Stimulated activated CD8-positive, alpha-beta memory T cell treated with anti-CD3 and anti-CD28 coated beads, Interleukin-12 subunit alpha, Interleukin-12 subunit beta, amount 100 ng/mL, for 4 hours (primary cell): Measurements from ENCODE around the gene CFL2.
"Not testable (repeated sequence)": the region's sequence is repeated elsewhere in the genome, so short reads cannot be mapped to it uniquely, and the experiment has no call there.

Experiments
- DNase-seq: peaks from one replicate; pipeline ENCODE4 v3.0.0-alpha.2; 2020; ENCODE audit warnings: low read depth

CFL2 gene

GRCh38 chr14:34714320-34715126 is at the start of gene CFL2:
CFL2 (minus strand) TSS chr14:34714593; CDS start chr14:34714540, 53 bp downstream.
- DNase-seq: peak; percentile 58

- no peak for DNase-seq
Observed at GRCh38 chr14:34755215-34755614, 40.8 kb upstream of the CFL2 start.

DNA sequence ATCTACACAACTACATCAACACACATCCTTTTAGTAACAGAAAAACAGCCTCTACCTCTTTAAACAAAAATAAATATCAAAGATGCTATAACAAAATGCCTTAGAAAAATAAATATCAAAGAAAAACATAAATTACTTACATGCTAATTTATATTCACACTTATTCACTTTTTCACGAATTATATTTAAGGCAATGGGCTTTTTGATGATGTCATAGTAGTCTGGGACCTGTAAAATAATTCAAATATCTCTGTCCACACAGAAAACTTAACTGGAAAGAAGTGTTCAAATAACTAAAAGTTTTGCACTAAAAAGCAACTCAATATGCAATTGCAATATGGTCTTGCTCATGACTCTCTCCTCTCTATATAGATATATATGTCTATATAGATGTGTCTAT is 40.3 kb upstream of the CFL2 start:
- DNase-seq: no peak

DNA sequence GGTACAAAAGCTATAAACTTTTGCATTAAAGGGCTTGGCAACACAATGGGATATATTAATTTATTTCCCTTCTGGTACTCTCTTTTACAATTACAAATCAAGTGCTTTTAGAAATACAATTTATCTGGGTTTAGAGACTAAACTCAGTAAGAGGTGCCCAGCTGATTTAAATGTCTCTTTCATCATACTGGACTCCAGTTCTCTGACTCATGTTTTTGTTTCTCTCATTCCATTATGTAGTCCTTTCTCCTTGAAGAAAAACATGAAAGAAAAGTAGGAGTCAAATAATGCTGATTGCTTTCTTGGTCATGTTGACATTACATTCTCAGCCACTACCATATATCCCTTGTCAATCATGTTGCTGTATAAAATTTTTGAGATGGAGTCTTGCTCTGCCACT is 36.3 kb upstream of the CFL2 start:
- no peak for DNase-seq

DNA sequence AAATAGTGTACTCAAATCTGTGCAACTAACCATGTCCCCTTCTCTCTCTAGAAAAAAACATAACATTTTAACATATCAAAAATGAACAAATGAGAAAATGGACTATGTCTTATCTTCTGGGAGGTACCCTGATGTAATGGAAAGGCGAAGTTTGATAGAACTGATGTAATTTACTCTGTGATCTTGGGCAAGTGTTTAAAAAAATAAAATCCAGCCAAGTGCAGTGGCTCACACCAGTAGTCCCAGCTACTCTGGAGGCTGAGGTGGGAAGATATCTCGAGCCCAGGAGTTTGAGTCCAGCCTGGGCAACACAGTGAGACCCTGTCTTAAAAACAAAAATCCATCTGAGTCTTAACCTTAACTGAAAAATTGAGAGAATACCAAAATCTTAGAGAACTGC is 35.8 kb upstream of the CFL2 start:
- DNase-seq: no peak

DNA sequence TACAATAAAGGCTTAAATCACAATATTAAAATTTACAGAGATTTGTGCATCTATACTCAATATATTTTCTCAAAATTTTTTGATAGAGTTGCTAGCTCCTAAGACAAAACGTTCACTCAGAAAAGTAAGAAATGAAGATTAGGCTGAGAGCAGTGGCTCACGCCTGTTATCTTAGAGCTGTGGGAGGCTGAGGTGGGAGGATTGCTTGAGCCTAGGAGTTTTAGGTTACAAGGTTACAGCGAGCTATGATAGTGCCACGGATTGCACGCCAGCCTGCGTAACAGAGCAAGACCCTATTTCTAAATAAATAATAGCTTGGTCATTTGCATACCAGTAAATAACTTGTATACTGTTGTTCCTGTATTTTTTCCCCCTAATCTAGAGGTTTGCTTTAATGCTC is 35.0 kb upstream of the CFL2 start:
- DNase-seq: no peak

- DNase-seq: no peak
Observed at GRCh38 chr14:34742270-34743115, 28.1 kb upstream of the CFL2 start.

DNA sequence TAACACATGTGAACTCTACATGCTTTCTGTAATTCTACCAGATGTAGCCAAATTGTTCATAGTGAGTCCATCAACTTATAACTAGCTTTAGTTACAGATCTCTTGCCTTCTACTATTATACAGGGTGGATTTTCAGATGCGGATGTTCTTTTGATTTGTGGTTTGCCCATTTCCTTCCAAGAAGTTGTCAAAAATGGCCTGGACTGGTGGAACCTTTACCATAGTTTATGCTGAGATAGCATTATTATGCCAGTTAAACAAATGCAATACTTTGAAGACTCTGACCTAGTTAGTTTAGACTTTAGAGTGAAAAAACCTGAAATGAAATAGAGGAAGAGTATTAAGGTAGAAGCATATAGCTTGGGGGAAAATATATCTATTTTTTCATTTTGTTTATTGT is 27.4 kb upstream of the CFL2 start:
- DNase-seq: no peak

- DNase-seq: not testable (repeated sequence)
Observed at GRCh38 chr14:34740139-34740538, 25.7 kb upstream of the CFL2 start.

- not testable (repeated sequence) for DNase-seq
Observed at GRCh38 chr14:34737079-34737478, 22.7 kb upstream of the CFL2 start.

GRCh38 chr14:34733245-34733644 is 18.9 kb upstream of the CFL2 start:
- no peak for DNase-seq

DNA sequence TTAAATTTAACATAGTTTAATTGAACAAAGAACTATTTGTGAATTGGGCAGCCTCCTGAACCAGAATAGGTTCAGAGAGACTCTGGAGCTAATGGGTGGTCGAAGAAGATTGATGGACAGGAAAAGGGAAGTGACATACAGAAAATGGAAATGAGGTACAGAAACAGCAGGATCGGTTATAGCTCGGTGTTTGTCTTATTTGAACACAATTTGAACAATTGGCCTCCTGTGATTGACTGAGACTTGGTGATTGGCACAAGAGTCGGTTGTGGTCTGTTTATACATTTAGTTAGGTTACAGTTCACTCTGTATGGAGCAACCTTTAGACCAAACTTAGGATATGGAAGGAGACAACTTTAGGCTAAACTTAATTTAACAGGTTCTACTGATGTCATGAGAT is 18.4 kb upstream of the CFL2 start:
- no peak for DNase-seq

DNA sequence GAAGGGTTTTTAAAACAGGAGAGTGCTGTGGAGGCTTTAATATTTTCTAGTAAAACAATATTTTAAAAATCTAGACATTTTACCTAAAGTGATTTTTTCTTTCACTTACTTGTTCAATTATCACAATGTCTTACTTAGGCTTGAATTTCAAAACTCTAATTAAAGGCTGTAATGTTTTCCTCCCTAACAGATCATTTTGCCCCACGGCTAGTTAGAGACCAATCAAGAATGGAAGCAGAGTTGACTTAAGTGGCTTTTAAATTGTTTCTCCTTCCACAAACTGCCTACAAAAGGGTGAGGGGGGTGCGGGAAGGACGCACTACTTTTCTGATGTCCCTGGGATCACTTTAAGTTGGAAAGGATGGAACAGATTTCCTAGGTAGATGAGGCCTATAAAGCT is 9.5 kb upstream of the CFL2 start:
- DNase-seq: no peak

DNA sequence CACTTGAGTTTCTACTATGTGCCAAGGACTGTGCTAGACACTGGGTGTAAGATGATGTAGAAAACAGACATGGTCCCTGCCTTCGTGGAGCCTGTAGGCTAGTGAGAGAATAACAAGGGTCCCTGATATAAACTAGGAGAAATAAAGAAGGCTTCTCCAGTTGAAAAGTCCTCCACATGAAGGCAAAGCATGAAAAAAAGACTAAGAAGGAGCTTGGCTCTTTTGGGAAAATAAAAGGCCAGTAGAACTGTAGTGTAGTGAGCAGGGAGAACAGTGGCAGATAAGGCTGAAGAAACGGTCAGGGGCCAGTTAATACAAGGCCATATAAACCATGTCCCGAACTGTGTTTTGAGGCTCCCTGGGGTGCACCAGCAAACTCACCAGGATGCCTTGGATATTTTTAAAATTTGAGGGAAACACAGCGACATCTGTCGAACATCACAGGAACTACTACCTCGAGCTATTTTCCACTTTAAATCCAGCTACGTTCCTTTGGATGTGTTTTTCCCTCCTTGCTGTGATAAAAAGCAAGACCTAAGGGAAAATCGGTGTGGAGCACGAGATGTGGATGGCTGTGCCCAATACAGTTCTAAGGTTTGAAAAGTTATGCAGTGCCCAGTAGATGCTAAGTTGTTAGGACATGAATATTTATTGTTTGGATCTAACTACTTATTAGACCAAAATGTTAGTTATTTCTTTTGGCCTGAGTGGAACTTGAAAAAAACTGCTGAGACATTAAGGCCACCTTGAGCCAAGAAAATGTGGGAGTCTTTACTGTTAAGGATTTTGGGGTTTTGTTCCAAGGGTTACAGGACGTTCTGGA is 8.5 kb upstream of the CFL2 start:
- DNase-seq: no peak

GRCh38 chr14:34721129-34721528 is 6.7 kb upstream of the CFL2 start:
- DNase-seq: no peak

DNA sequence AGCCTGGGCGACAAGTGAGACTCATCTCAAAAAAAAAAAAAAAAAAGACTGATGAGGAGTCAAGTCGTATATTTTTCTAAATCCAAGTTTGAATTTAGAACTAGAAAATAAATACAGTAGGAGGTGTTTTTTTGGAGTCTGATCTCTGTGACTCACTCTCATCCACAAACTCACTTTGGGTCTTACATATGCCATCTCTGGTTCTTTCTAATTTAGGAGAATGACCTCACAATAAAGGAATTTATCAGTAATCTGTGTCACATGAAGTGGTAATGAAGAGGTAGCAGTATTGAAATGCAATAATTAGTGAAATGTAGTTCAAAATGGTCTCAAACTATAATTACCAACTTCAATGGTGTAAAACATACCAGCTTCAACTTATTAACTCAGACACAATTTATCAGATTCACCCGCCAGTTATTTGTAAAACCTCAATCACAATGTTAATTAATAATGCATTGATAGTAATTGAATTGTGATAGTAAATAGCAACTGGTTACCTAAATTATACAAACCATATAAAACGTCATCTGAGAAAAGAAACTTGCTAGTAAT is 4.4 kb upstream of the CFL2 start:
- DNase-seq: no peak

DNA sequence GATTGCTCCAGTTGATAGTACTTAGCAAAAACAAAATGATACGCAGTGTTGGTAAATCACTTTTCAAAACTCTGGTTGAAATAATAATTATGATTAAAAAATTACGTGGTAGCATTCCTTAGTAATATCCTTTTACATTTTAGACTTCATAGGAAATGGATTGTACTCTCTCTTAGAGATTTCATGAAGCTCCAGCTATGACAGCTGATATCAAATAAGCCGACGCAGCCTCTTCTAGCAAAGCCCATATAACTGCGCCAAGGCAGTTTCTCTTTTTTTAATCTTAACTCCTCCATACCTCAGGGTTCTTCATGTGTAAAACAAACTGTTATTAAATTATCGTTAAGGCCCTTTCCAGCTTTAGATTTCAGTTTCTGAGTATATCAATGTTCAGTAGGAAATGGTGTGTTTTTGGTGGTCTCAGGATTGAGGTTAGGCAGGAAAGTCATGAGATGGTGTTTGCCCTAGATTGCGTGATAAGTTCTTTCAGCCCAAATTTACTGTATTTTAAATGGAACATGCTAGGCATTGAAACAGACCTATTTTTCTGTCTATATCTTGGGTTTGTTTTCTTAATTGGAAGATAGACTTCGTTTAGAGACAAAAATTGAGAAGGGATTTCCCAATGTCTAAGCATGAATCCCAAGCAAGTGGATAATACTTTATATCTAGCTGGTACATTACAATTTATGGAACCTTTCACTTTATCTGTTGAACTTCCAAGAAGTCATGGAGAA is 902 bp upstream of the CFL2 start:
- DNase-seq: no peak

- no peak for DNase-seq
Observed at GRCh38 chr14:34713681-34714319, 593 bp downstream of the CFL2 start.

DNA sequence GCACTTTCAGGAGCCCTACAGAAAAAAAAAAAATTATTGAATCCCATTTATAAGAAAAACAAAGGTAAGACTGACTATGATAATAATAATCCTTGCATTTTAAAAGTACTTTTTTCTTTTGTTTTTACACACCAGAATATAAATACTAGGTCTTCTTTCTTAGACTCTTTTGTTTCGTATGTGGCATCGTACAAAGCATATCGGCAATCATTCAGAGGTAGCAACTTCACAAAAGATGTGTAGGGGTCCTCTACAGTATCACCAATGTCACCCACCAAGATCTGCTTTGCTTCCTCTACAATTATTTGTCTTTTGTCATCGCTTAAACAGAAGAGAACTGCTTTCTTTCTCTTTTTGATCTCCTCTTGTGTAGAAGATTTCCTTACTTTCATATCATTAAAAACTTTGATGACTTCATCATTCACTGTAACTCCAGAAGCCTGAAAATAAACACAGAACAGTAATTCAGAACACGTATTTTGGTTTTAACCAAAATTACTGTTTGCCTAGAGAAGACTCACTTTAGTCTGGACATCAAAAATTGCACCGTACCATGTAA is 1.2 kb downstream of the CFL2 start:
- DNase-seq: no peak
